GM19452 (cell line): Measurements from ENCODE around the gene FAM43A.

Source experiments
- ATAC-seq: cut with Tn5 transposase; IDR thresholded peaks from one replicate; pipeline ENCODE4 v1.9.1; 2021; ENCODE audit not compliant: unreplicated experiment

Gene FAM43A, protein sequence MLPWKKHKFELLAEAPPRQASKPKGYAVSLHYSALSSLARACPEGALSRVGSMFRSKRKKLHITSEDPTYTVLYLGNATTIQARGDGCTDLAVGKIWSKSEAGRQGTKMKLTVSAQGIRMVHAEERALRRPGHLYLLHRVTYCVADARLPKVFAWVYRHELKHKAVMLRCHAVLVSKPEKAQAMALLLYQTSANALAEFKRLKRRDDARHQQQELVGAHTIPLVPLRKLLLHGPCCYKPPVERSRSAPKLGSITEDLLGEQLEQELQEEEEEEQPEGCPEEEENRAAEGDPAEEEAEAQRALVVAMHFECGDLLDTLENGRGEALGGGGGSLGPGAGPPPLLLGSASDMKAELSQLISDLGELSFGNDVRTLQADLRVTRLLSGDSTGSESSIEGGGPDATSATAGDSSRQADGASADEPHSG

DNA sequence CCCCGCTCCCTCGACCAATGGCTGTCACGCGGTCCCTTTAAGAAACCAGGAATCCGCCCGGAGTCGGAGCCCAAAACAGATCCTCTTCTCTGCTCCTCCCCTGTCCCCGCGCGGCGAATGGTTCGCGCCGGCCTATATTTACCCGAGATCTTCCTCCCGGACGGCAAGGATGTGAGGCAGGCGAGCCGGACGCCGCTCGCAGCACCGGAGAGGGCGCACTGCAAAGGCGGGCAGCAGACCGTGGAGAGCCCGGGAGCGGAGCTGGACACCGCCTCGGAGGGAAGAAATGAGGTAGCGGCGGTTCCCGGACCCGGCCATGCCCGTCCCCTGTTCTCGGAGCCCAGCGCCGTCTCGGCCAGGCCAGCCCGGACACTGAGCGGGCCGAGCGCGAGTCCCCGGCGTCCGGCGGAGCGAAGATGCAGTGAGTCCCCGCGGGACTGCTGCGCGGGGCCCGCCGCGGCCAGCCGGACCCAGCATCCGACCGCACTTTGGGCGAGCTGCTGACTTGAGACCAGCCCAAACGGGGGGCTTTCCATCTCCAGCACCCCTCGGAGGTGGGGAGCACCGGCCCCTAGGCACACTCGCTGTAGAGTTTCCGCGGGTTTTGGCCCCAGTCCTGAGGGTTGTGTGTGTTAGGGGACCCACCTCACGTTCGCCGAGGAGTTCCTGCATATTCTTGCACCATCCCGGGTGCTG lies at the start of gene FAM43A:
Gene FAM43A, plus strand, starts transcription at position 166 of the 696 bp plus-strand sequence. CDS start 944 bp downstream, outside the sequence.
- no peak for ATAC-seq

- ATAC-seq = no peak
These were observed 48.6 kb upstream of the FAM43A start for GRCh38 chr3:194637066-194637465.

- no peak for ATAC-seq
These were observed 47.9 kb upstream of the FAM43A start for GRCh38 chr3:194637541-194638400.

DNA sequence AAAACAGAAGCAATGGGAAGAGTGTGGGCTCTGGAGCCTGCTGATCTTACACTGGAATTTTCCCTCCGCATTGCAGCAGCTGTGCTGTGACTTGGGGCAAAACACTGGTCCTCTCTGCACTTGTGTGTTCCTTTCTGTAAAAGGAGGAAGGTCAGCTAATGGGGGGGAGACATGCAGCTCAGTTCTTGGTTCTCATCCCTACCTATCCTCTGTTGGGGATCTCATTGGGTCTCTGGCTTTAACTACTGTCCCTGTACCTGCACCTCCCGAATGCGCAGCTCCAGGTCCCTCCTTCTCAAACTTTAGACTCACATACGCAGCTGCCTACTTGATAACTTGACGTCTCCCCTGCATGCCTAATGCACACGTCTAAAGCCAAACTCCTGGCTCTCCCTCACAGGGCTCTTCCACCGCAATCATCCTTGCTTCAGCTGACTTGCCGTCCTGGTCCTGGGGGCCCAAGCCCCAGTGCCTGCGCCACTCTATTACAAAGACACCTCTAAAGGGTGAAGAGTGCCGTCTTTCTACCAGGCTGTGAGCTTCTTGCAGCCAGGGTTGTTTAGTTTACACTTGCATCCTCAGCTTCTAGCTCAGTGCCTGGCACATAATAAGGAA lies 46.6 kb upstream of the FAM43A start:
- no peak for ATAC-seq

GRCh38 chr3:194640829-194641228 lies 44.9 kb upstream of the FAM43A start:
- no peak for ATAC-seq

DNA sequence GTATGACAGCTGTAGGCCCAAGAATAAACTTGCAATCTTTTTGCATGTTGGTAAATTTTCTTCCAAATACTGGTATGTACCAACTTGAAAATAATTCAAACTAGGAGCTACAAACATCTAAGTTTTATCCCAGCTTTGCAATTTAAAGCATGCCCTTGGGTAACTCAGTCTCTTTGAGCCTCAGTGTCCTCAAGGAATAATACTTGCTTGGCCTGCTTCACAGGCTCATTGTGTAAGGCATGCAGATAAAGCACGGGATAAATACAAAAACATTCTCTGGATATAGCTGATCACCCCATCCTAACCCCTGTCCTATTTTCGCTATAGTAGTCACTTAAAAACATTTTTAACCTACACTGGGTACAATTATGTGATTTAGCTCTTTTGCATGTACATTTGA lies 42.9 kb upstream of the FAM43A start:
- ATAC-seq = no peak

GRCh38 chr3:194647747-194648146 lies 37.9 kb upstream of the FAM43A start:
- no peak for ATAC-seq

GRCh38 chr3:194654443-194654842 lies 31.2 kb upstream of the FAM43A start:
- ATAC-seq = peak; percentile 85

- no peak for ATAC-seq
These were observed 28.2 kb upstream of the FAM43A start for GRCh38 chr3:194657439-194657838.

DNA sequence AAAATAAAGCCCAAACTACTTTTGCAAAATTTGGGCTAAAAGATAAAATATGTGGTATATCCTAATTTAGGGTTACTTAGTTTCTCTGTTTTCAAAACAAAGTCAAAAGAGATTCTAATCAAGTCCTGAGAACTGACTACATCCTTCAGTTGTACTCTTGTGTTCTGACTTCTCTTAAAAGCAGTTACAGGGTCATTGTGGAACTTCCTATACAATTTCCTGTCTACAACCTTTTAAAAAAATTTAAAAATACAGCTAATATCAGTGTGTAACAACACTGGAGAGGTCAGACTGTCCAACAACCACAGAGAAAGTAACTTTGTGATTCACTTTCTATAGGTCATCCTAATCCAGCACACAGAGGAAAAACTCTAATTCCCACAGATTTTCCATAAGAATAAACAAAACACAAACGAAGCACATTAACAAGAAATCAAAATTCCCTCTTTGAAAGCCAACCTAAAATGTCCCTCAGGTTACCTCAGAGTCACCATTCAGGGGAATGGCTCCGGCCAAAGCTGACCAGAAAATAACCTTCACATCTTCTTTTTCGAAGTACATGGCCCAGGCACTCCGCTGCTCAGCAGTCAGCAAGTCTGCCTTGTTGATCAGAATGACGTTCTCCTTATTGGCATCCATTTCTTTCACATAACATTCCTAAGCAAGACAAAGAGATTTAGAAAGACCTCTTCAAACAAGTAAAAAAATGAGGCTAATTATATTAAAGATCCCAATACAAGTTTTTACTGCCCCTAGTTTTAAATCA lies 27.0 kb upstream of the FAM43A start:
- no peak for ATAC-seq

GRCh38 chr3:194659778-194660177 lies 25.9 kb upstream of the FAM43A start:
- ATAC-seq = no peak

DNA sequence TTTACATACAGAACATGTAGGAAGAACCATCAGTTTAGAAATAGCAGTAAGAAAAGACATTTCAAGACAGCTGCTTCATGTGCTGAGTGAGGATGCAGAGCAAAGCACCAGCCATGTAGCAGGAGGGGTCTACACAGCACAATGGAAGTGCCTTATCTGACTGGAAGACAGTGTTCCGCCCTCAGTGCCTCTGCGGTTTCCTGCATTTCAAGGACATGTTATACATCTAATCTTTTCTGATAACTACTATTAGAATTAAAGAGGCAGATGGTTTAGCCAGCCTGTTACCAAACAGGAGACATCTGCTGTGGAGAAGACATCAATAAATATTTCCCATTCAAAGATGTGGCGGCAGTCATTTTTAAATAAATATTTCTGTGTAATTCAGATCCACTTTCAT lies 24.3 kb upstream of the FAM43A start:
- no peak for ATAC-seq

DNA sequence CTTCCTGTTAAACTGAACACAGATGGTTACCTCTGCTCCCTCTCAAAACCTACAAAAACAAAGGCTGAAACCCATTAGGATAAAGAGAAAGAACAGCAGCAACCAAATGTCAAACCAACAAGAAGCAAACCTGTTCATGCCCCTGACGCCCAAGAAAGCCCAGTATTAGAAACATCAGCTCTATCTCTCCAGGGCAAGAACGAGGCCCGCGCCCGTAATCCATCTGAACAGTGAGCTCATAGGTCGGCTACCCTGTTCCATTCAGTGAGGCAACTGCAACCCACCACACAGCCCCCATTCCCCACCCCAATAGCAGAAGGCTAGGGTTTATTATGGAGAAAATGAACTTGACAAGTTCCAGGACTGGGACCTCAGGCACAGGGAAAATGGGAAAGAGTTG lies 23.7 kb upstream of the FAM43A start:
- ATAC-seq = no peak

GRCh38 chr3:194664857-194665256 lies 20.8 kb upstream of the FAM43A start:
- no peak for ATAC-seq

- no peak for ATAC-seq
These were observed 18.3 kb upstream of the FAM43A start for GRCh38 chr3:194667363-194667762.

- no peak for ATAC-seq
These were observed 14.2 kb upstream of the FAM43A start for GRCh38 chr3:194671511-194671899.

DNA sequence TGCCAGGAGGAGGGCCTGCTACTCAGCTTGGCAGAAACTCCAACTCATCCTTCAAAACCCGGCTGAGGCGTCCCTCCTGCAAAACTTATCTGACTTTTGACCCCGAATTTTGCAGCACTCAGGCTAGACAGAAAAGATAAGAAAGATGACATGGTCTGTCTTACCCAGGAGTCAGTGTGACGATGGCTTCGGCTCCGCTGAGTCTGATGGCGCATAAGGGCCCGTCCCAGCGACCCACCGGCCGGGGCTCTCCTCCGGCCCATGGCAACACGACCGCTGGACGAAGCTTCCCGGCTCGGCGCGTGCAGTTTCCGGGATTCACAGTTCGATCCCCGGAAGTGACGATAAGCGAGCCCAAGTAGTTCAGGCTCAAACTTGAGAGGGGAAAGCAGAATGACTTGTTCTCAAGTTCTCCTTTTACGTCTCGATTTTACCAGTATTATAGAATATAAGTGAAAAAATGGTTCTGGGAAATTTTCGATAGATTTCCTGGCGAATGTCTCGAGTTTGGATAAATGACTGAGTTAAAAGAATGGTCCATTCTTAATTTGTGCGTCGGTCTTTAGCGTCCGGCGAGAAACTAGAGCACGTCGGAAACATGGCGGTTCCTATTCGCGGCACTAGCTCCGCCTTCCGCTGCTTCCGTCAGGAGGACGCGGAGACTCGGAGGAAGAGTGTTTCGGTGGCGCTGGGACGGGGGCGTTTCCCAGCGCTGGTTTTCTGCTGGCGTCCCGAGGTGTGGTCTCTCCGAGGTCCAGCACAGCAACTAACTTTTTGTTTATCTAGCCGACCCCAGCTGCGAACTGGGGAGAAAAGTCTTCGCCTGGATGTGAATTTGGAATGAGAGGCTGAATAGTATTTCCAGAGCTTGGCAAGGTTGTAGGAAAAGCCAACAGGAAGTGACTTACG lies 13.5 kb upstream of the FAM43A start, which contains the start of gene LSG1:
Gene LSG1, minus strand, starts transcription at position 292 of the 909 bp plus-strand sequence. Its CDS starts 29 bp downstream, at position 263.
- ATAC-seq = peak; percentile 87

DNA sequence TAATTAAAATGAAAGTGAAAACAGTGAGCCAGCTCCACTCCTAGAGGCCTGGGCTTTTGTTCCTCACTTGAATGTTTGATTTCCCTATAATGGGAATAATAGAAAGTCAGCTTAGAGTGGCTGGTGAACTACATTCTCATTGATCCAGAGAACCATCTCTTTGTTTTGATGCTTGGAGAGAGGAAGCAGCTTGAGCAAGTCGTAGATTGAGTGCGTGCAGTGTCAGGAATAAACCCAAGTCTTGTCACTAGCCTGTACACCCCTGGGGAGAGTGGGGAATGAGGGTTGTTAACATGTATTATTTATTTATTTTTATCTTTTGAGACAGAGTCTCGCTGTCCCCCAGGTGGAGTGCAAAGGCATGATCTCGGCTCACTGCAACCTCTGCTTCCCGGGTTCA lies 12.8 kb upstream of the FAM43A start:
- no peak for ATAC-seq

DNA sequence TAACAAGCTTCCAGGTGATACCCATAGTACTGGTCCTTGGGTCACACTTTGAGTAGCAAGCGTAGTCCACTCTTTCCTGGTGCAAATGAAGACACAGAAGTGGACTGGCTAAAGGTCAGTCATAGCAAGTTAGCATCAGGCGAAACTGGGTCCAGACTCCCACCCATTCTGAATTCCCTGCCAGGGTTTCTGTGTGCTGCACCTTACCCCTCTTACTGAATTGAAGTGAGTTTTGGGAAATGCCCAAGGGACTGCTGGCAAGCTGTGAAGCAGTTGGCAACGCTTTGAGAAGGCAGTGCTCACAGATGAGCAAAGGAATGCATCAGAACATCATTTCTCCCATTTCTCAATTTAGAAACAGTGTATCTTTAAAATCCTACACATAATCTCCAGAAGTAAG lies 11.9 kb upstream of the FAM43A start:
- ATAC-seq = no peak
